LNCAP (cell line): Measurements from ENCODE around the gene FAM117A.

Experiments
- CTCF ChIP-seq: fragments of 450-650 bp; IDR thresholded peaks from 2 replicates; pipeline ENCODE4 v1.5.1; 2017; ENCODE audit warnings: mild to moderate bottlenecking

Gene FAM117A

GRCh38 chr17:49777563-49777962 is 13.6 kb upstream of the FAM117A start:
- TF ChIP-seq CTCF, result no peak

- no peak for TF ChIP-seq CTCF
These were observed 12.8 kb upstream of the FAM117A start for GRCh38 chr17:49776551-49777300.

- TF ChIP-seq CTCF, result no peak
These were observed 11.8 kb upstream of the FAM117A start for GRCh38 chr17:49775546-49776260.

GRCh38 chr17:49766918-49767530 is 3.1 kb upstream of the FAM117A start:
- TF ChIP-seq CTCF, result no peak

GRCh38 chr17:49764559-49765180 is 739 bp upstream of the FAM117A start:
- TF ChIP-seq CTCF, result no peak

- TF ChIP-seq CTCF, result no peak
These were observed 1.6 kb downstream of the FAM117A start for GRCh38 chr17:49762151-49762941.
